ENCODE data around the gene SORCS2. TPM values are rescaled to one million over a fixed set of nuclear protein-coding genes. Genes with fewer than 3 reads are reported as not detected.

SORCS2 gene
- total RNA-seq, 1 donor from 2014 or later = 10.9 TPM

DNA sequence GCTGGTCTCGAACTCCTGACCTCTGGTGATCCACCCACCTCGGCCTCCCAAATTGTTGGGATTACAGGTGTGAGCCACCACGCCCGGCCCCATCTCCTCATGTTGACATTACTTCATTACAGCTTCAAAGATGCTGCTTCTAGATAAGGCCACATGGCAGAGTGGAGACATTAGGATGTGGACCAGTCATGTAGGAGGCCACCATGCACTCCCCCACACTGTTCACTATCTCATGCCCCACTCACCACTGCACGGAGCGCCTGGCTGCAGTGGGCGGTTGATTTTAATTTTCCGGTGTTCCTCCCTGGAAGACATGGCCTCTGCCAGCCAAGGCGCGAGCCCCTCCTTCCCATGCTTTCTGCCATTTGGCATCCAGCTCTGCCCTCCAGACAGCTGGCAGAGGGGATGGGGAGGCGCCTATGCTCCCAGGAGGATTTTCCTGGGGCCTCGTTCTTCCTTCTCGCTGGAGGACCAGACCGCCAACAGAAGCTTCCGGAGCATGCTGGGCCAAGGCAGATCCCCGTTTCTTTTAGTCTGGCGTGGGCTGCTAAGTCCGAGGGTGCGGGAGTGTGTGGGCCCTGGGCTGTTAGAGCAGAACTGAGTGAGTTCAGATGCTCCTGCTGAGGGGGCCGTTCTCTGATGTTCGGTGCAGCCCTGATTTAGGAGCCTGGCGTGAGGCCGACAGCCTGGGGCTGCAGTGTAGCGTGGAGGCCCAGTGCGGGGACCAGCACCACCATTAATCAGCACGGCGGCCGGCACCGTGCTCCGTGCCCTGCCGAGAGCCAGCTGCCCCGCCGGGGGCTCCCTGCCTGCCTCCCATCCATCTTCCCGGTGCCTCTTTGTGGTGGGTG lies 93.1 kb downstream of the SORCS2 start:
- Mint-ChIP-seq H3K9me3 (ENCODE audit: low read depth) (no peaks in the 10 kb centered on the region), H3K4me3 (ENCODE audit: unreplicated experiment) (no peak overlapping the region), H3K4me1 (ENCODE audit: low read depth) (peaks cover 9% of the 10 kb centered on the region), H3K27ac (ENCODE audit: unreplicated experiment) (no peak overlapping the region), H3K27me3 (ENCODE audit: low read depth) (peaks cover 27% of the 10 kb centered on the region), H3K36me3 (ENCODE audit: low read depth) (no peaks in the 10 kb centered on the region)
- DNase-seq (ENCODE audit: low spot score) = no peak
- TF ChIP-seq, protein P1, sequence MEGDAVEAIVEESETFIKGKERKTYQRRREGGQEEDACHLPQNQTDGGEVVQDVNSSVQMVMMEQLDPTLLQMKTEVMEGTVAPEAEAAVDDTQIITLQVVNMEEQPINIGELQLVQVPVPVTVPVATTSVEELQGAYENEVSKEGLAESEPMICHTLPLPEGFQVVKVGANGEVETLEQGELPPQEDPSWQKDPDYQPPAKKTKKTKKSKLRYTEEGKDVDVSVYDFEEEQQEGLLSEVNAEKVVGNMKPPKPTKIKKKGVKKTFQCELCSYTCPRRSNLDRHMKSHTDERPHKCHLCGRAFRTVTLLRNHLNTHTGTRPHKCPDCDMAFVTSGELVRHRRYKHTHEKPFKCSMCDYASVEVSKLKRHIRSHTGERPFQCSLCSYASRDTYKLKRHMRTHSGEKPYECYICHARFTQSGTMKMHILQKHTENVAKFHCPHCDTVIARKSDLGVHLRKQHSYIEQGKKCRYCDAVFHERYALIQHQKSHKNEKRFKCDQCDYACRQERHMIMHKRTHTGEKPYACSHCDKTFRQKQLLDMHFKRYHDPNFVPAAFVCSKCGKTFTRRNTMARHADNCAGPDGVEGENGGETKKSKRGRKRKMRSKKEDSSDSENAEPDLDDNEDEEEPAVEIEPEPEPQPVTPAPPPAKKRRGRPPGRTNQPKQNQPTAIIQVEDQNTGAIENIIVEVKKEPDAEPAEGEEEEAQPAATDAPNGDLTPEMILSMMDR (IDR thresholded peaks at IDR 0.05) = no peak

DNA sequence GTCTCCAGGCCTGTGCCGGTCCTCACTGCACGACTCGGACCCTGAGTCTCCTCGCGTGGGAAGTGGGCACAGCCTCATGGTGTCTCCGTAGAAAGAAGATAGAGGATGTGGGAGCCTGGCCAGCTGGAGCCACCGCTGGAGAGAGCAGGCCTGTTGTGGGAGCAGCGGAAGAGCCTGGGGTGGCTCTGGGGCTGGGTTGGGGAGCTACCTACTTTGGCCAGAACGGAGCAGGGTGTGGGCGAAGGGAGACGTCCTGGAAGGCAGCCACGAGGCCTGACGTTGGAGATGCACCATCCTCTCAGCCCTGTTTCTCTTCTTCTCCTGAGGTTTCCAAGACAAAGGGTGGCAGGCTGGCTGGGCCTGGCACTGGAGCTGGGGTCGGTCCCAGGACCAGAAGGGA lies 93.8 kb downstream of the SORCS2 start:
- Mint-ChIP-seq H3K4me1 (ENCODE audit: low read depth) (peaks cover 2% of the 10 kb centered on the region), H3K27me3 (ENCODE audit: low read depth) (peaks cover 30% of the 10 kb centered on the region), H3K9me3 (ENCODE audit: low read depth) (no peaks in the 10 kb centered on the region), H3K27ac (ENCODE audit: unreplicated experiment) (no peak overlapping the region), H3K36me3 (ENCODE audit: low read depth) (no peaks in the 10 kb centered on the region), H3K4me3 (ENCODE audit: unreplicated experiment) (no peak overlapping the region)
- TF ChIP-seq, protein P1 (IDR thresholded peaks at IDR 0.05) = no peak
- DNase-seq (ENCODE audit: low spot score) = no peak

DNA sequence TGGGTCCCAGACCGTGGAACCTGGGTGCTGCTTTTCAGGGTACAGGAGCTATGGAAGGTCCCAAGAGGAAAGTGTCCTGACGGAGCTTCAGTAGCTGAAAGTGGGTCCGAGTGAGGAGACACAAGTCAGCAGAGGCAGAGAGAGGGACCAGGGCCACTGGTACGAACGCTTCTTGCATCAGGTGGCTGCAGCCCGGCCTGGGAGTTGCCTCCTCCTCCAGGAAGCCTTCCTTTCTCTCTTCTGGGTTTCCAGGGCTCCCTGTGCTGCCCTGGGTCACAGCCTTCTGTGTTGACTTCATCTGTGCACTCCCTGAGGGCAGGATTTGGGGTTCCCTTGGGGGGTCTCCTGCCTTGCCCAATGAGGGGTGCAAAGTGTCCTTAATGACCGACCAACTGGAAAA lies 94.5 kb downstream of the SORCS2 start:
- Mint-ChIP-seq H3K4me3 (ENCODE audit: unreplicated experiment) (no peak overlapping the region), H3K36me3 (ENCODE audit: low read depth) (no peaks in the 10 kb centered on the region), H3K4me1 (ENCODE audit: low read depth) (no peaks in the 10 kb centered on the region), H3K27ac (ENCODE audit: unreplicated experiment) (no peak overlapping the region), H3K9me3 (ENCODE audit: low read depth) (no peaks in the 10 kb centered on the region), H3K27me3 (ENCODE audit: low read depth) (peaks cover 33% of the 10 kb centered on the region)
- DNase-seq (ENCODE audit: low spot score) = no peak
- TF ChIP-seq, protein P1 (IDR thresholded peaks at IDR 0.05) = no peak

DNA sequence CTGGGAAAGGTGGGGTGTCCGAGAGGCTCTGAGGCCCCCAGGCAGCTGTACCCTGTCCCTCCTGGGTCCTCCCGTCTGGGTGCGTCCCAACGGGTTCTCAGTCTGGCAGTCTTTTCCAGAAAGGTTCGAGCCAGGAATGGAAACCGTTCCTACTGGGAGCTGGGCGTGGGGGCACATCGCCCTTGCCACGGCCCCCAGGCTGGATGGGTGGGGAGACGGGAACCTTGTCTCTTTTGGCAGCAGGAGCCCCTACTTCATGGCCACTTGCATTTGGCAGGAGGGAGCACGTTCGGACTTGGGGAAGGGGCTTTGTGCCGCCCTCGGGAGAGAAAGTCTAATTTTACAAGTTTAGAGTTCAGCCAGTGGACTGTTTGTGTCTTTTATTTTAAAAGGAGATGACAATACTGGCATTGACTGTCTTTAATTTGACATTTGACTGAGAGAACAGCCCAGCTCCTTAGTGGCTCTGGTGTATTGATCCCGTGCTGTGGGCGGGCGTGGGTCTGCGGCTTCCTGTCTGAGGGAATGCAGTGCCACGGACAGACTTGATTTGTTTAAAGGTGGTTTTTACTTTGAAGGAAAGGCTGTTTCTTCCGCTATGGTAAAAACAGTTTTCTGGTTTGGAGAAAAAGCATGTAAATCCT lies 95.1 kb downstream of the SORCS2 start:
- TF ChIP-seq, protein P1 (IDR thresholded peaks at IDR 0.05) = no peak
- Mint-ChIP-seq H3K9me3 (ENCODE audit: low read depth) (no peaks in the 10 kb centered on the region), H3K27ac (ENCODE audit: unreplicated experiment) (no peak overlapping the region), H3K4me1 (ENCODE audit: low read depth) (no peaks in the 10 kb centered on the region), H3K4me3 (ENCODE audit: unreplicated experiment) (no peak overlapping the region), H3K36me3 (ENCODE audit: low read depth) (no peaks in the 10 kb centered on the region), H3K27me3 (ENCODE audit: low read depth) (peaks cover 35% of the 10 kb centered on the region)
- no peak for DNase-seq (ENCODE audit: low spot score)

DNA sequence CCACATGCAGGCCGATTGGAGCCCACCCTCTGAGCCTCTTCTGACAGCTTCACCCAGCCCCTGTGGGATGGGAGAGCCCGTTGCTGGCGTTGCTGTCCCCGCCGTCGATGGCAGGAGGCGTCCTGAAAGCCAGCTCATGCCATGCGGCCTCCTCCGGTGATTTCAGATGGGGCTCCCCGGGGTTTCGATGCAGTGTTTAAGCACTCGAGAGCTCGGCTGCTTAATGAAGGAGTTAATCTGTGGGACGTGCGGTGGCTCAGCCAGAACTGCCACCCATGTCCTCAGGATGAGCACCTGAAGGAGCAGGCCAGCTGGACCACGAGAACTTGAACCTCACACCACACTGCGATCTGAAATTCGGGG lies 95.6 kb downstream of the SORCS2 start:
- H3K9me3 Mint-ChIP-seq (ENCODE audit: low read depth) = no peaks in the 10 kb centered on the region
- H3K4me3 Mint-ChIP-seq (ENCODE audit: unreplicated experiment) = no peak overlapping the region
- H3K27me3 Mint-ChIP-seq (ENCODE audit: low read depth) = peaks cover 36% of the 10 kb centered on the region
- H3K27ac Mint-ChIP-seq (ENCODE audit: unreplicated experiment) = no peak overlapping the region
- no peak for DNase-seq (ENCODE audit: low spot score)
- TF ChIP-seq, protein P1 (IDR thresholded peaks at IDR 0.05) = no peak
- H3K36me3 Mint-ChIP-seq (ENCODE audit: low read depth) = no peaks in the 10 kb centered on the region
- H3K4me1 Mint-ChIP-seq (ENCODE audit: low read depth) = no peaks in the 10 kb centered on the region

Measured in chondrocyte (in vitro differentiated cells).